Ascending aorta (tissue), 2 donors: ENCODE measurements around the gene RIN3. TPM values are rescaled to one million over a fixed set of nuclear protein-coding genes. Genes with fewer than 3 reads are reported as not detected.

Source experiments
- DNase-seq, 2 donors: peaks; one replicate each; pipeline ENCODE4 v3.0.0-alpha.2; 2019; ENCODE audit warnings: low spot score in 2 of 2
- H3K27ac ChIP-seq, 2 donors: fragments of 200-600 bp; sonication (generic); one replicate each; pipeline ENCODE4 v1.5.1; 2016 to 2017; ENCODE audit warnings: mild to moderate bottlenecking in 1 of 2
- H3K27me3 ChIP-seq: fragments of 200-600 bp; sonication (generic); one replicate; pipeline ENCODE4 v1.5.1; 2017
- H3K36me3 ChIP-seq, 2 donors: fragments of 200-600 bp; sonication (generic); one replicate each; pipeline ENCODE4 v1.5.1; 2016
- H3K4me1 ChIP-seq, 2 donors: fragments of 200-600 bp; sonication (generic); one replicate each; pipeline ENCODE4 v1.5.1; 2016 to 2017; ENCODE audit warnings: mild to moderate bottlenecking in 1 of 2
- H3K4me3 ChIP-seq, 2 donors: fragments of 200-600 bp; sonication (generic); one replicate each; pipeline ENCODE4 v1.5.1; 2016 to 2017; ENCODE audit warnings: mild to moderate bottlenecking in 1 of 2
- H3K9me3 ChIP-seq, 2 donors: fragments of 200-600 bp; sonication (generic); one replicate each; pipeline ENCODE4 v1.5.1; 2016
- CTCF ChIP-seq, 3 experiments: fragments of 200-600 bp in 2 of 3; fragments of 450-650 bp in 1 of 3; sonication (generic) in 2 of 3; IDR thresholded peaks; one replicate each; pipeline ENCODE4 v1.5.1; 2016 to 2019; ENCODE audit warnings: antibody characterized with exemption in 3 of 3, mild to moderate bottlenecking in 1 of 3, moderate library complexity in 1 of 3
- intact Hi-C: fragments of 100-400 bp; cut with DNase I; formaldehyde crosslinking; loops from one replicate; pipeline ENCODE4 v1.15.1; 2023
- total RNA-seq: library from RNA; depleted of rRNA; stranded (reverse); fragments of >200 nt; gene quantifications from one replicate; pipeline ENCODE4 v1.1.0, GENCODE V29; 2016

Gene RIN3
- total RNA-seq, 1 donor from 2014 or later: 30.3 TPM

GRCh38 chr14:92701826-92702225 lies 188.2 kb downstream of the RIN3 start:
- Histone ChIP-seq H3K27me3 (no peaks in the 10 kb centered on the region), H3K4me3 (no peak overlapping the region), H3K27ac (no peak overlapping the region), H3K36me3 (peaks cover 24% of the 10 kb centered on the region in 2 donors), H3K4me1 (no peaks in the 10 kb centered on the region), H3K9me3 (no peaks in the 10 kb centered on the region)
- intact Hi-C loops: no loop called here
- DNase-seq: no peak
- TF ChIP-seq CTCF (IDR thresholded peaks at IDR 0.05): no peak

- H3K36me3 ChIP-seq: peaks cover 26 to 30% of the 10 kb centered on the region in 2 donors
- no peaks in the 10 kb centered on the region for H3K9me3 ChIP-seq
- no peaks in the 10 kb centered on the region for H3K27me3 ChIP-seq
- TF ChIP-seq CTCF (IDR thresholded peaks at IDR 0.05): no peak
- H3K27ac ChIP-seq: no peak overlapping the region
- DNase-seq: no peak
- H3K4me3 ChIP-seq: no peak overlapping the region
- intact Hi-C loops: no loop called here
- no peaks in the 10 kb centered on the region for H3K4me1 ChIP-seq
Measured at GRCh38 chr14:92702441-92702918, 188.9 kb downstream of the RIN3 start.

- H3K9me3 ChIP-seq: no peaks in the 10 kb centered on the region
- no peak overlapping the region for H3K27ac ChIP-seq
- DNase-seq: no peak
- H3K36me3 ChIP-seq: peaks cover 26 to 30% of the 10 kb centered on the region in 2 donors
- intact Hi-C loops: no loop called here
- TF ChIP-seq CTCF (IDR thresholded peaks at IDR 0.05): no peak
- H3K4me3 ChIP-seq: no peak overlapping the region
- H3K27me3 ChIP-seq: no peaks in the 10 kb centered on the region
- no peaks in the 10 kb centered on the region for H3K4me1 ChIP-seq
Measured at GRCh38 chr14:92703516-92703915, 189.9 kb downstream of the RIN3 start.

GRCh38 chr14:92704036-92704804 lies 190.6 kb downstream of the RIN3 start:
- peak in 1 of 2 donors; percentile 36 for DNase-seq
- H3K27me3 ChIP-seq: no peaks in the 10 kb centered on the region
- H3K36me3 ChIP-seq: peaks cover 26 to 33% of the 10 kb centered on the region in 2 donors
- H3K9me3 ChIP-seq: no peaks in the 10 kb centered on the region
- no peaks in the 10 kb centered on the region for H3K4me1 ChIP-seq
- H3K27ac ChIP-seq: peak overlapping the region in 1 of 2 donors; percentile 53
- no peak for TF ChIP-seq CTCF (IDR thresholded peaks at IDR 0.05)
- H3K4me3 ChIP-seq: no peak overlapping the region
- intact Hi-C loops: no loop called here

- Histone ChIP-seq H3K27ac (peak overlapping the region in 1 of 2 donors; percentile 11), H3K9me3 (no peaks in the 10 kb centered on the region), H3K4me1 (no peaks in the 10 kb centered on the region), H3K36me3 (peaks cover 31 to 39% of the 10 kb centered on the region in 2 donors), H3K27me3 (no peaks in the 10 kb centered on the region), H3K4me3 (no peak overlapping the region)
- intact Hi-C loops: no loop called here
- peak in 1 of 2 donors; percentile 56 for DNase-seq
- no peak for TF ChIP-seq CTCF (IDR thresholded peaks at IDR 0.05)
Measured at GRCh38 chr14:92704821-92705220, 191.2 kb downstream of the RIN3 start.
